Ovary (tissue), 9 donors: ENCODE results near the gene FLII. TPM values are rescaled to one million over a fixed set of nuclear protein-coding genes. Genes with fewer than 3 reads are reported as not detected.

ENCODE experiments used
- DNase-seq, 5 donors: peaks; one replicate each; pipeline ENCODE4 v3.0.0-alpha.2; 2019 to 2020
- H3K27ac ChIP-seq, 2 donors: fragments of 200-600 bp; one replicate each; pipeline versions ENCODE4 v1.5.1 to v1.8.0; 2019 to 2022
- H3K27me3 ChIP-seq: fragments of 200-600 bp; one replicate; pipeline ENCODE4 v1.8.0; 2022
- H3K36me3 ChIP-seq: fragments of 200-600 bp; sonication (generic); one replicate; pipeline ENCODE4 v1.5.1; 2019
- H3K4me1 ChIP-seq: one replicate; pipeline ENCODE4 v1.8.1; 2013; ENCODE audit warnings: mild to moderate bottlenecking, moderate library complexity; ENCODE audit not compliant: insufficient read depth
- H3K4me3 ChIP-seq: fragments of 200-600 bp; sonication (generic); one replicate; pipeline ENCODE4 v1.5.1; 2017
- H3K9me3 ChIP-seq, 2 donors: fragments of 200-600 bp in 1 of 2; sonication (generic) in 1 of 2; one replicate each; pipeline versions ENCODE4 v1.5.1 to v1.8.1; 2013 to 2019; ENCODE audit warnings: mild to moderate bottlenecking in 1 of 2, moderate library complexity in 1 of 2
- EP300 ChIP-seq: sonication (generic); formaldehyde crosslinking; IDR thresholded peaks from one replicate; pipeline ENCODE4 v1.6.1; 2017; ENCODE audit warnings: antibody characterized with exemption
- POLR2A ChIP-seq: fragments of 450-650 bp; IDR thresholded peaks from one replicate; pipeline ENCODE4 v1.6.1; 2017; ENCODE audit warnings: antibody characterized with exemption, mild to moderate bottlenecking, moderate library complexity
- WGBS, 3 donors: extraction: QIAGEN DNeasy Blood & Tissue Kit in 1 of 3; methylation state at CpG; one replicate each; pipeline versions ENCODE4 v1.1.5 to v1.1.7; 2013 to 2017; 5-methylcytosine and 5-hydroxymethylcytosine counted together
- intact Hi-C, 4 donors: fragments of 100-400 bp; cut with DNase I; formaldehyde crosslinking; loops; one replicate each; pipeline versions ENCODE4 v1.11.0 to v1.15.1; 2022 to 2023
- polyA plus RNA-seq, 2 donors: library from polyadenylated mRNA; stranded (reverse); fragments of 200-250 nt in 1 of 2; fragments of 350-450 nt in 1 of 2; fragmentation: Illumina TruSeq in 1 of 2; extraction: RNeasy Lipid Tissue Mini Kit (QIAGEN cat#74804) in 1 of 2; gene quantifications; one replicate each; pipeline ENCODE4 v1.2.3, GENCODE V29; 2013 to 2014
- total RNA-seq, 7 donors: library from RNA; depleted of rRNA in 2 of 7; stranded (reverse); fragments of >200 nt in 2 of 7; fragmentation: NEBNext Ultra II Directional in 3 of 7; extraction: Animal tissue kit (Norgen Biotek cat#: 25700) in 3 of 7; gene quantifications; one replicate each; pipeline versions ENCODE4 v1.1.0 to v1.2.4, GENCODE V29; 2016 to 2023
- TF ChIP-seq, protein P1 (sequence below), 3 donors: fragments of 450-650 bp in 2 of 3; fragments of 200-600 bp in 1 of 3; IDR thresholded peaks; one replicate each; pipeline versions ENCODE4 v1.5.1 to v1.8.0; 2016 to 2022; ENCODE audit warnings: antibody characterized with exemption in 3 of 3, mild to moderate bottlenecking in 1 of 3
- donor health status: DM: no; HTN: no; CAD: no; lungs with moderate emphysema.
- donor health status: DM: no; HTN: no; CAD: no.
- donor health status: Bipolar disorder and iron deficiency.
- donor health status: DM: yes; HTN: yes; CAD: no.
- donor health status: DM: no; HTN: no; CAD: no.
- donor health status: DM: yes; HTN: yes; CAD: no.

FLII gene
- total and polyA plus RNA-seq, 9 donors, result 127 to 245 (median 163) TPM

DNA sequence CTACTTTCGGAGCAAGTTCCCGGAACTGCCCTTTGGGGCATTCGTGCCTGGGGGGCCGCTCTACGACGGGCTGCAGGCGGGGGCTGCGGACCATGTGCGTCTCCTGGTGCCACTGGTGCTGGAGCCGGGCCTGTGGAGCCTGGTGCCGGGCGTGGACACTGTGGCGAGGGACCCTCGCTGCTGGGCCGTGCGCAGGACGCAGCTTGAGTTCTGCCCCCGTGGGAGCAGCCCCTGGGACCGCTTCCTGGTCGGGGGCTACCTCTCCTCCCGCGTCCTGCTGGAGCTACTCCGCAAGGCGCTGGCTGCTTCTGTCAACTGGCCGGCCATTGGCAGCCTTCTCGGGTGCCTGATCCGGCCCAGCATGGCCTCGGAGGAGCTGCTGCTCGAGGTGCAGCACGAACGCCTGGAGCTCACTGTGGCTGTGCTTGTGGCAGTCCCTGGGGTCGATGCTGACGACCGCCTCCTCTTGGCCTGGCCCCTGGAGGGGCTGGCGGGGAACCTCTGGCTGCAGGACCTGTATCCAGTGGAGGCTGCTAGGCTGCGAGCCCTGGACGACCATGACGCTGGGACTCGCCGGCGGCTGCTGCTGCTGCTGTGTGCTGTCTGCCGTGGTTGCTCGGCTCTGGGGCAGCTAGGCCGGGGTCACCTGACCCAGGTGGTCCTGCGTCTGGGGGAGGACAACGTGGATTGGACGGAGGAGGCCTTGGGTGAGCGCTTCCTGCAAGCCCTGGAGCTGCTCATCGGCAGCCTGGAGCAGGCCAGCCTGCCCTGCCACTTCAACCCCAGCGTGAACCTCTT, 5.5 kb upstream of the FLII start:
- Histone ChIP-seq H3K4me1 (peaks cover 9% of the 10 kb centered on the region), H3K9me3 (no peaks in the 10 kb centered on the region), H3K27ac (no peak overlapping the region), H3K36me3 (no peaks in the 10 kb centered on the region), H3K4me3 (no peak overlapping the region), H3K27me3 (no peaks in the 10 kb centered on the region)
- 87 to 89% (median 88%) methylated on average over 34 to 50 of the region's 50 CpGs for WGBS, 3 donors
- no peak for DNase-seq
- intact Hi-C loops, result no loop called here
- TF ChIP-seq, protein P1, sequence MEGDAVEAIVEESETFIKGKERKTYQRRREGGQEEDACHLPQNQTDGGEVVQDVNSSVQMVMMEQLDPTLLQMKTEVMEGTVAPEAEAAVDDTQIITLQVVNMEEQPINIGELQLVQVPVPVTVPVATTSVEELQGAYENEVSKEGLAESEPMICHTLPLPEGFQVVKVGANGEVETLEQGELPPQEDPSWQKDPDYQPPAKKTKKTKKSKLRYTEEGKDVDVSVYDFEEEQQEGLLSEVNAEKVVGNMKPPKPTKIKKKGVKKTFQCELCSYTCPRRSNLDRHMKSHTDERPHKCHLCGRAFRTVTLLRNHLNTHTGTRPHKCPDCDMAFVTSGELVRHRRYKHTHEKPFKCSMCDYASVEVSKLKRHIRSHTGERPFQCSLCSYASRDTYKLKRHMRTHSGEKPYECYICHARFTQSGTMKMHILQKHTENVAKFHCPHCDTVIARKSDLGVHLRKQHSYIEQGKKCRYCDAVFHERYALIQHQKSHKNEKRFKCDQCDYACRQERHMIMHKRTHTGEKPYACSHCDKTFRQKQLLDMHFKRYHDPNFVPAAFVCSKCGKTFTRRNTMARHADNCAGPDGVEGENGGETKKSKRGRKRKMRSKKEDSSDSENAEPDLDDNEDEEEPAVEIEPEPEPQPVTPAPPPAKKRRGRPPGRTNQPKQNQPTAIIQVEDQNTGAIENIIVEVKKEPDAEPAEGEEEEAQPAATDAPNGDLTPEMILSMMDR (IDR thresholded peaks at IDR 0.05), result no peak
- TF ChIP-seq EP300 (no peak), POLR2A (no peak)

- no peak for DNase-seq
- whole genome bisulfite sequencing, 3 donors, result 78 to 81% (median 79%) methylated on average over 12 of the region's 12 CpGs
- intact Hi-C loops, result no loop called here
- no peaks in the 10 kb centered on the region for H3K9me3 ChIP-seq
- TF ChIP-seq, protein P1 (IDR thresholded peaks at IDR 0.05), result no peak
- TF ChIP-seq EP300 (no peak), POLR2A (no peak)
- H3K36me3 ChIP-seq, result no peaks in the 10 kb centered on the region
- H3K27ac ChIP-seq, result no peak overlapping the region
- no peak overlapping the region for H3K4me3 ChIP-seq
- no peaks in the 10 kb centered on the region for H3K27me3 ChIP-seq
- H3K4me1 ChIP-seq, result peaks cover 13% of the 10 kb centered on the region
These were observed 4.1 kb upstream of the FLII start for GRCh38 chr17:18262641-18263040.

- H3K36me3 ChIP-seq, result no peaks in the 10 kb centered on the region
- no peak overlapping the region for H3K4me3 ChIP-seq
- H3K9me3 ChIP-seq, result no peaks in the 10 kb centered on the region
- intact Hi-C loops, result no loop called here
- 72 to 95% (median 88%) methylated on average over 2 of the region's 2 CpGs for WGBS, 3 donors
- H3K27me3 ChIP-seq, result no peaks in the 10 kb centered on the region
- DNase-seq, result no peak
- H3K4me1 ChIP-seq, result peaks cover 17% of the 10 kb centered on the region
- peak overlapping the region in 1 of 2 donors; percentile 89 for H3K27ac ChIP-seq
- TF ChIP-seq, protein P1 (IDR thresholded peaks at IDR 0.05), result no peak
- TF ChIP-seq EP300 (no peak), POLR2A (no peak)
These were observed 3.6 kb upstream of the FLII start for GRCh38 chr17:18262111-18262510.

DNA sequence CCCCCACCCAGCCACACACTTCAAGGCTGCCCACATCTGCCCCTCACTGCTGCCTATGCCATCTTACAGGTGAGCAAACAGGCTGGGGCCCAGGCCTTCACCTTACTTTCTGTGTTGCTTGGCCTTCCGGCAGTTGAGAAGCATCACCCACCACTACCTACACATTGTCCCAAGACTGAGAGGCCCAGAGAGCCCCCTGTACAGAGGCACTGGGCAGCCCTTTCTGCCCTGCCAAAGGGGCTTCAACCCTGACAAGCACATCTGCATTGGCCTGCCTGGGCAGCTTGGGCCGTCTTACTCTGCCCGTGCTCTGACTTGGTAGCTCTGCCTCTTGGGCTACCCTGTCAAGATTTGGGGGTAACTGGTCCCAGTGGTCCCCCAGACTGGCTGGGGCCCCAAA, 3.1 kb upstream of the FLII start:
- no peak for DNase-seq
- peak overlapping the region; percentile 89 to 96 for H3K27ac ChIP-seq
- H3K4me3 ChIP-seq, result peak overlapping the region; percentile 90
- H3K36me3 ChIP-seq, result no peaks in the 10 kb centered on the region
- TF ChIP-seq, protein P1 (IDR thresholded peaks at IDR 0.05), result no peak
- TF ChIP-seq EP300 (no peak), POLR2A (no peak)
- 53 to 60% (median 59%) methylated on average over 3 of the region's 3 CpGs for WGBS, 3 donors
- H3K9me3 ChIP-seq, result no peaks in the 10 kb centered on the region
- peaks cover 17% of the 10 kb centered on the region for H3K4me1 ChIP-seq
- intact Hi-C loops, result no loop called here
- no peaks in the 10 kb centered on the region for H3K27me3 ChIP-seq
